GM18505 (cell line): ENCODE results near the gene FUT8.

Experiments used
- ATAC-seq: cut with Tn5 transposase; IDR thresholded peaks from one replicate; pipeline ENCODE4 v1.9.1; 2021; ENCODE audit not compliant: unreplicated experiment
- POLR2A ChIP-seq: IDR thresholded peaks from 4 replicates; pipeline ENCODE4 v1.6.1; 2011; ENCODE audit warnings: borderline replicate concordance; ENCODE audit not compliant: insufficient read depth, insufficient read length; ENCODE audit errors: extremely low read depth

The FUT8 gene

DNA sequence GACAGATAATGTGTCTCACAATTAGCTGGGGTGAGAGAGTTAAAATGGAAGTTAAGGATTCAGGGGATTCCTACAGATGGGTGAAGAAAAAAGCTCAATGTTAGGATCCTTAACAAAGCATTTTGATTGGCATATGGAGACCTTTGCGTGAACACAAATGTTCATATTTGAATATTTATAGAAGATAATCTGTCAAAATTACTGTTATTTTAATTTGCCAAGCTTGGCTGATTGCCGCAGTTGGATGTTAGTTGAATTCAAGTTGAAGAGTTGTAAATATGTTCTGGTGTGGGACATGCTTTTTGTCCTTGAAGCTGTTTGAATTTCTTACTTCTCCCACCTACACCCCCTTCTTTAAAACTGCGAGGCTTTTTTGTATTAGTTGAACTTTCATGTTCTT is 91.2 kb downstream of the FUT8 start:
- no peak for ATAC-seq

DNA sequence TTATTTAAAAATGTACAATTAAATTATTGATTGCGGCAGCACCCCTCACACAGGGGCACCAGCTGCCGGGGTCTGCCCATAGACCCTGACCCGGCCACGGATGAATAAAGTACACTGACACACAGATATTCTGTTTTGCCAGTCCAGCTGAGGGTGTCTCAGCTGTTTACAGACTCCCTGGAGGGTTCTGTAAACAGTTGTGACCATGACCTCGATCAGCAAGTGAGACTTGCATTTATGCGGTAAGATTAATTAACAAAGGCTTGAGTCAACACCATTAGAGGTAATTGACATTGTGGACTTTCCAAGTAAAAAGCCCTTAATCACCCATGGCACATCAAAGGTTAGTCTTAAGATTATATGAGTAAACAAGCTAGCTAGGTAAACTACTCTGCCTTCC is 94.3 kb downstream of the FUT8 start:
- no peak for TF ChIP-seq POLR2A
- no peak for ATAC-seq

More for the DNA sequence above, 91.2 kb downstream of the FUT8 start:
- TF ChIP-seq POLR2A: no peak

DNA sequence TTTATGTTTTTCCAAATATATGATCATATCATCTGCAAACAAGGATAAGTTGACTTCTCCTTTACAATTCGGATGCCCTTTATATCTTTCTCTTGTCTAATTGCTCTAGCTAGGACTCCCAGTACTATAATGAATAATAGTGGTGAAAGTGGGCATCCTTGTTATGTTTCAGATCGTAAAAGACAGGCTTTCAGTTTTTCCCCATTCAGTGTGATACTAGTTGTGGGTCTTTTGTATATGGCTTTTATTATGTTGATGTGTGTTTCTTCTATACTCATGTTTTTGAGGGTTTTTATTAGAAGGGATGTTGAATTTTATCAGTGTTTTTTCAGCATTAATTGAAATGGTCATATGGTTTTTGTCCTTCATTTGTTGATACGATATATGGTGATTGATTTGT is 97.3 kb downstream of the FUT8 start:
- no peak for ATAC-seq
- no peak for TF ChIP-seq POLR2A

- ATAC-seq: no peak
- TF ChIP-seq POLR2A: no peak
These were observed 101.1 kb downstream of the FUT8 start for GRCh38 chr14:65513671-65514070.

GRCh38 chr14:65517635-65518542 is 105.4 kb downstream of the FUT8 start:
- ATAC-seq: no peak
- TF ChIP-seq POLR2A: no peak

DNA sequence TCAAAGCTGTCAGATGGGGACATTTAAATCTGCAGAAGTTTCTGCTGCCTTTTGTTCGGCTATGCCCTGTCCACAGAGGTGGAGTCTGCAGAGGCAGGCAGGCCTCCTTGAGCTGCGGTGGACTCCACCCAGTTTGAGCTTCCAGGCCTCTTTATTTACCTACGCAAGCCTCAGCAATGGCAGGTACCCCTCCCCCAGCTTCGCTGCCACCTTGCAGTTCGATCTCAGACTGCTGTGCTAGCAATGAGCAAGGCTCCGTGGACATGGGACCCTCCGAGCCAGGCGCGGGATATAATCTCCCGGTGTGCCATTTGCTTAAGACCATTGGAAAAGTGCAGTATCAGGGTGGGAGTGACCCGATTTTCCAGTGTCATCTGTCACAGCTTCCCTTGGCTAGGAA is 115.5 kb downstream of the FUT8 start:
- TF ChIP-seq POLR2A: no peak
- ATAC-seq: no peak

DNA sequence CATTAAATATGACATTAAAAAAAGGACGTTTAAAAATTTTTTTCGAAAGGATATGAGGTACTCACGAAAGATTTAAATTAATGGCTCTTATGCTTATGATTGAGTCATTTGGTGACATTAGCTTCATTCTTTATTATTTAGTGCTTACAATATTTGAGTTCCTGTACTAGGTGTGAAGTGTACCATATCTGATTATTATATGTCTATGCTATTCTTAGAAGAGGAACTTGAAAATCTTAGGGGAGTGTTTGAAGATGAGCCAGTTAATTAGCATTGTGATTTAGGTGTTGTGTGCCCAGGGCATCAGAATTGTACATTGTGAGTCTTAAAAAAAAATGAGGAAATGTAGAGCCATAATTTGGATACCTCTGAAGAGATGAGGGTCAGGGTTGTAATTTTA is 118.6 kb downstream of the FUT8 start:
- ATAC-seq: no peak

DNA sequence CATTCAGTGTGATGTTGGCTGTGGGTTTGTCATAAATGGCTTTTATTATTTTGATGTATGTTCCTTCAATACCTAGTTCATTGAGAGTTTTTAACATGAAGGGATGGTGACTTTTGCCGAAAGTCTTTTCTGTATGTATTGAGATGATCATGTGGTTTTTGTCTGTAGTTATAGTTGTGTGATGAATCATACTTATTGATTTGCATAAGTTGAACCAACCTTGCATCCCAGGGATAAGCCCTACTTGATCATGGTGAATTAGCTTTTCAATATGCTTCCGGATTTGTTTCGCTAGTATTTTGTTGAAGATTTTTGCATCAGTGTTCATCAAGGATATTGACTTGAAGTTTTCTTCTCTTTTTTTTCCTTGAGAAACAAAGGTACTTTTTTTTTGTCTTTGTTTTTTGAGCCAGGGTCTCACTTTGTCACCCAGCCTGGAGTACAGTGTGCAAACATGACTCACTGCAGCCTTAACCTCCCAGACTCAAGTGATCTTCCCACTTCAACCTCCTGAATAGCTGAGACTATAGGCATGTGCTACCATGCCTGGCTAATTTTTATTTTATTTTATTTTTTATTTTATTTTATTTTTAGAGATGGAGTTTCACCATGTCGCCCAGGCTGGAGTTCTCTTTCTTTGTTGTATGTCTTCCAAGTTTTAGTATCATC is 121.3 kb downstream of the FUT8 start:
- no peak for TF ChIP-seq POLR2A
- no peak for ATAC-seq

More for the DNA sequence above, 118.6 kb downstream of the FUT8 start:
- TF ChIP-seq POLR2A: no peak

DNA sequence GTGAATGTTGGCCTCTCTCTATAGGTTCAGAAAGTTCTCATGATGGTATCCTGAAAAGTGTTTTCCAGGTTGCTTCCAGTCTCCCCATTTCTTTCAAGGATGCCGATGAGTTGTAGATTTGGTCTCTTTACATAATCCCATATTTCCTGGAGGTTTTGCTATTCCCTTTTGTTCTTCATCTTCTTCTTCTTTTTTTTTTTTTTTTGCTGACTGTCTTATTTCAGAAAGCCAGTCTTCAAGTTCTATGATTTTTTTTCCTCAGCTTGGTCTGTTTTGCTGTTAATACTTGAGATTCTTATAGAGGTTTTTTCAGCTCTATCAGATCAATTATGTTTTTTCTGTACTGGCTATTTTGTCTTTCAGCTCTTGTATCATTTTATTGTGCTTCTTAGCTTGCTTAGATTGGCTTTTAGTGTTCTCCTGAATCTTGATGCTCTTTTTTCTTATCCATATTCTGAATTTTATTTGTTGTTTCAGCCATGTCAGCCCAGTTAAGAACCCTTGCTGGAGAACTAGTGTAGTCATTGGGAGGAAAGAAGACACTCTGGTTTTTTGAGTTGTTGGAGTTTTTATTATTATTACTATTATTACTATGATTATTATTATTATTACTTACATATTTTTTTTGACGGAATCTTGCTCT is 124.4 kb downstream of the FUT8 start:
- no peak for TF ChIP-seq POLR2A
- no peak for ATAC-seq

- no peak for ATAC-seq
- TF ChIP-seq POLR2A: no peak
These were observed 136.3 kb downstream of the FUT8 start for GRCh38 chr14:65548878-65549277.

DNA sequence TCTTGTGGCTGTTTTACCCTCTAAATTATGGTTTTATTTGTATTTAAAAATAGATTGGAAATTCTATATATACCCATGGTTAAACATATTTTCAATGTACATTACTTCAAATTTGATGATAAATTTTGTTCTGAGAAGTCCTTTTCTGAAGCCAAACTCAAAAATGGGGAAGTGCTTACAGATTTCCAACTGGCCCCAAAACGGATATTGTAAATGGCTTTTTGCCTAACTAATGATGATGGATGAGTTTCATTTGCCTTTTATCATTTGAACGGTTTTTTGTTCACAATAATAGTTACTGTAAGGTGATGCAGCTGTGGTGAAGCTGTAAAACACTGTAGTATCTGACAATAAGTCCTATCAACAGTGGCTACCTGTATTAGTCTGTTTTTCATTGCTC is 136.9 kb downstream of the FUT8 start:
- TF ChIP-seq POLR2A: no peak

GRCh38 chr14:65550779-65551643 is 138.5 kb downstream of the FUT8 start:
- no peak for TF ChIP-seq POLR2A
- ATAC-seq: no peak

More for the DNA sequence above, 136.9 kb downstream of the FUT8 start:
- ATAC-seq: no peak

DNA sequence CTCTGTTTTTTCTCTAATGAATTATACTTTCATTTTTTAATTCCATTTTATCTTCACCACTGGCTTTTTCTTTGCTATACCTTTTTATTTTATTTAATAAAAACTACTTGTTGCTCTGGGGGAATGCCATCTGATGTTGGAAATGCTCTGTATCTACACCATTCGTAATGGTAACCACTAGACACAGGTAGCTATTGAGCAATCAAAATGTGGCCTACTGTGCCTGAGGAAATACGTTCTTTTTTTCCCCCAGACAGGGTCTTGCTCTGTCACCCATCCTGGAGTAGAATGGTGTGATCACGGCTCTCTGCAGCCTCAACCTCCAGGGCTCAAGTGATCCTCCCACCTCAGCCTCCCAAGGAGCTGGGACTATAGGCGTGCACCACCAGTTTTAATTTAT is 140.2 kb downstream of the FUT8 start:
- no peak for TF ChIP-seq POLR2A
- ATAC-seq: no peak

- TF ChIP-seq POLR2A: no peak
- ATAC-seq: no peak
These were observed 142.3 kb downstream of the FUT8 start for GRCh38 chr14:65554837-65555236.

DNA sequence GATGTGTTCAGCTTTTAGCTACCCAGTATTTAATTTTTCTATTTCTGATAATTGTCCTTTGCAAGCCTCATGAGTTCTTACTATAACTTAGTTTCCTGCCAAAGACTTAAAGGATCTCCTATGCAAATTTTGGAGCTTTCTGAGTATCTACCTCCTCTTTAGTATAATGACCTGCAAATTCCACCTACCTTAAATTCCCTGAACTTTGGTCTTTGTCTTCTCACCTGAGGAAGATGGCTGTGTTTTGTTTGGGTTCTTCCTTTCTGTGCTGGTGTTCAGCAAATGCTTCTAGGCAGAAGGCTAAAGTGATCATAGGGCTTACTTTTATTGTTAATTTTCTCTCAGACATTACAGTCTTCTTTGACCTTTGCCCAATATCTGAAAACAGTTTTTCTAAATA is 142.8 kb downstream of the FUT8 start:
- no peak for ATAC-seq
- TF ChIP-seq POLR2A: no peak
